GM12875 (cell line): ENCODE data around the gene FANCC.

Experiments
- H3K4me3 ChIP-seq: one replicate; pipeline ENCODE4 v1.5.1; 2011; ENCODE audit warnings: low read depth, low read length, control low read depth
- CTCF ChIP-seq: IDR thresholded peaks from 2 replicates; pipeline ENCODE4 v1.5.1; 2011; ENCODE audit warnings: low read depth, mild to moderate bottlenecking, control low read depth, inconsistent platforms, low read length, moderate library complexity, borderline replicate concordance; ENCODE audit not compliant: insufficient read depth

Gene FANCC

GRCh38 chr9:95317119-95317892, at the start of gene FANCC:
TSS of gene FANCC (minus strand) at chr9:95317709. CDS start at chr9:95249291, 68,418 bp downstream.
- no peak for TF ChIP-seq CTCF

GRCh38 chr9:95366731-95367325, 49.3 kb upstream of the FANCC start:
- H3K4me3 ChIP-seq: no peak overlapping the region
- TF ChIP-seq CTCF: no peak

More at GRCh38 chr9:95317119-95317892, at the start of gene FANCC:
- H3K4me3 ChIP-seq: peak within 1 kb of the TSS; percentile 97

- TF ChIP-seq CTCF: no peak
- no peak overlapping the region for H3K4me3 ChIP-seq
Measured at GRCh38 chr9:95365766-95366165, 48.3 kb upstream of the FANCC start.

GRCh38 chr9:95363051-95363841, 45.7 kb upstream of the FANCC start:
- no peak overlapping the region for H3K4me3 ChIP-seq
- no peak for TF ChIP-seq CTCF

GRCh38 chr9:95360866-95361265, 43.4 kb upstream of the FANCC start:
- TF ChIP-seq CTCF: no peak
- no peak overlapping the region for H3K4me3 ChIP-seq

- no peak for TF ChIP-seq CTCF
Measured at GRCh38 chr9:95357316-95357715, 39.8 kb upstream of the FANCC start.

More at GRCh38 chr9:95357316-95357715, 39.8 kb upstream of the FANCC start:
- H3K4me3 ChIP-seq: no peak overlapping the region
